Activated naive CD4-positive, alpha-beta T cell treated with anti-CD3 and anti-CD28 coated beads, Interleukin-2, amount 50 U/mL, for 24 hours (primary cell): ENCODE results near the gene GALNS.

ENCODE experiments used
- H3K27ac Mint-ChIP-seq: one replicate; pipeline ENCODE4 v1.8.0; 2021; ENCODE audit warnings: mild to moderate bottlenecking, mixed read lengths
- H3K27me3 Mint-ChIP-seq: one replicate; pipeline ENCODE4 v1.8.0; 2021; ENCODE audit warnings: mixed read lengths
- H3K36me3 Mint-ChIP-seq: one replicate; pipeline ENCODE4 v1.8.0; 2021; ENCODE audit warnings: mixed read lengths
- H3K4me1 Mint-ChIP-seq: one replicate; pipeline ENCODE4 v1.8.0; 2021; ENCODE audit warnings: mixed read lengths
- H3K4me3 Mint-ChIP-seq: one replicate; pipeline ENCODE4 v1.8.0; 2021; ENCODE audit warnings: mild to moderate bottlenecking, mixed read lengths
- H3K9me3 Mint-ChIP-seq: one replicate; pipeline ENCODE4 v1.8.0; 2021; ENCODE audit warnings: mixed read lengths

The GALNS gene

GRCh38 chr16:88813269-88814143 lies 43.2 kb downstream of the GALNS start:
- H3K4me3 Mint-ChIP-seq, result peak overlapping the region; percentile 51
- no peaks in the 10 kb centered on the region for H3K27me3 Mint-ChIP-seq
- H3K4me1 Mint-ChIP-seq, result peaks cover 16% of the 10 kb centered on the region
- H3K9me3 Mint-ChIP-seq, result no peaks in the 10 kb centered on the region
- peak overlapping the region; percentile 35 for H3K27ac Mint-ChIP-seq
- H3K36me3 Mint-ChIP-seq, result no peaks in the 10 kb centered on the region

DNA sequence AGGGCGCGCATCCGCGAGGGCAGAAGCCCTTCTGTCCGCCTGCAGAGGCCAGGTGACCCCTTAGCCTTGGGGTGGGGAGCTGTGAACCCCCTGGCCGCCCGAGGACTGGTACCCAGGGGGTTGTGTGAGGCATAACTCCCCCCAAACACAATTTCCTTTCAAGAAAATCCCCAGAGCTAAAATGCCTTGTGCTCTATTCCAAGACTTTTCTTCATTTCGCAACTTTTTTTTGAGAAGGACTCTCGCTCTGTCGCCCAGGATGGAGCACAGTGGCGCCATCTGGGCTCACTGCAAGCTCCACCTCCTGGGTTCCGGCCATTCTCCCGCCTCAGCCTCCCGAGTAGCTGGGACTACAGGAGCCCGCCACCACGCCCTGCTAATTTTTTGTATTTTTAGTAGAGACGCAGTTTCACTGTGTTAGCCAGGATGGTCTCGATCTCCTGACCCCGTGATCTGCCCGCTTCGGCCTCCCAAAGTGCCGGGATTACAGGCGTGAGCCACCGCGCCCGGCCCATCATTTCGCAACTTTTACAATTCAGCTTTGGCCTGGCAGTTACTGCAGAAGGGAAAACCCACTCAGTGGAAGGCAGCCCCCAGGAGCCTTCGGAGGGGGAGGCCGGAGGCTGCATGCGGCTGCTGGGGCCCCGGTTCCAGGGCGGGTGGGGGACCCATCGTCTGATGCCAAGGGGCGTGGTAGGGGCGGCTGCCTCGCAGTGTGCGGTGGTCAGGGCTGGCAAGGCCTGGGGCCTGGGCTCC lies 44.1 kb downstream of the GALNS start:
- H3K27ac Mint-ChIP-seq, result peak overlapping the region; percentile 79
- peak overlapping the region; percentile 84 for H3K4me3 Mint-ChIP-seq
- peaks cover 16% of the 10 kb centered on the region for H3K4me1 Mint-ChIP-seq
- no peaks in the 10 kb centered on the region for H3K27me3 Mint-ChIP-seq
- no peaks in the 10 kb centered on the region for H3K36me3 Mint-ChIP-seq
- H3K9me3 Mint-ChIP-seq, result no peaks in the 10 kb centered on the region

GRCh38 chr16:88811769-88812512 lies 44.8 kb downstream of the GALNS start, which contains the start of gene APRT:
APRT (minus strand) TSS chr16:88811928; CDS start chr16:88811899, 29 bp downstream.
- H3K4me3 Mint-ChIP-seq, result peak within 1 kb of the TSS; percentile 96
- no peaks in the 10 kb centered on the region for H3K27me3 Mint-ChIP-seq
- H3K9me3 Mint-ChIP-seq, result no peaks in the 10 kb centered on the region
- peaks cover 16% of the 10 kb centered on the region for H3K4me1 Mint-ChIP-seq
- peak within 1 kb of the TSS; percentile 97 for H3K27ac Mint-ChIP-seq
- no peaks in the 10 kb centered on the region for H3K36me3 Mint-ChIP-seq

GRCh38 chr16:88810912-88811768 lies 45.6 kb downstream of the GALNS start:
- H3K4me3 Mint-ChIP-seq, result peak overlapping the region; percentile 89
- H3K9me3 Mint-ChIP-seq, result no peaks in the 10 kb centered on the region
- H3K27me3 Mint-ChIP-seq, result no peaks in the 10 kb centered on the region
- no peaks in the 10 kb centered on the region for H3K36me3 Mint-ChIP-seq
- H3K4me1 Mint-ChIP-seq, result peaks cover 16% of the 10 kb centered on the region
- H3K27ac Mint-ChIP-seq, result peak overlapping the region; percentile 97

DNA sequence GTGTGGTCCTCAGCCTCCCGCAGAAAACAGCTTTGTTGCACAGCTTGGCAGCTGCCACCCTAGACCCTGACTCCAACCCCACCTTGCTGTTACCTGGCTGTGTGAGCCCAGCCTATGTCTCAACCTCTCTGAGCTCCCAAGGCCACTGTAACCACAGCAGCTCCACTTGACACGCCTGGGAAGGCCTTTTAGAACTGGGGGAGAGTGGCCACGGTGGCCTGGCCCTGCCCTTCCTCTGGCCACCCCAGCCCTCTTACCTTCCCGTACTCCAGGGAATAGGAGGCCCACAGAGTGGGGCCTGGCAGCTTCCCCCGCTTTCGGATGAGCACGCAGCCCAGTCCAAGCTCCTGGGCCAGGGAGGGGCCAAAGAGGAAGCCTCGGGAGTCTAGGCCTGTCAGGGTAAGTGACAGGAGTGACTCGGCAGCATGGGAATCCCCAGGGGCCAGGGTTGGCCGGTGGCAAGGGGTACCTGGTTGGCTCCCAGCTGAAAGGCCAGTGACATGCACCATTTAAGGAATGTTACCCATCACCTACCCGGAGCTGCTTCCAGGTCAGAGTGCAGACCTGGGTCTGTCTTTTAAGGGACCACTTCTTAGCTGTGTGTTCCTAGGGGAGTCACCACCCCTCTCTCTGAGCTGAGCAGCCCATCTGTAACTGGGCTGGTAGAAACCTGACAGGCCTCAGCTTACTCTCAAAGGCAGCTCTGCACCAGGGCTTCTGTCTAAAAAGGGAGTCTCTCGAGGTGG lies 46.4 kb downstream of the GALNS start:
- Mint-ChIP-seq H3K4me1 (peaks cover 16% of the 10 kb centered on the region), H3K9me3 (no peaks in the 10 kb centered on the region), H3K27me3 (no peaks in the 10 kb centered on the region), H3K36me3 (no peaks in the 10 kb centered on the region), H3K4me3 (peak overlapping the region; percentile 89), H3K27ac (peak overlapping the region; percentile 84)

- Mint-ChIP-seq H3K27me3 (no peaks in the 10 kb centered on the region), H3K36me3 (no peaks in the 10 kb centered on the region), H3K9me3 (no peaks in the 10 kb centered on the region), H3K4me1 (peaks cover 16% of the 10 kb centered on the region), H3K4me3 (peak overlapping the region; percentile 89), H3K27ac (peak overlapping the region; percentile 84)
These were observed 47.0 kb downstream of the GALNS start for GRCh38 chr16:88809676-88810165.

DNA sequence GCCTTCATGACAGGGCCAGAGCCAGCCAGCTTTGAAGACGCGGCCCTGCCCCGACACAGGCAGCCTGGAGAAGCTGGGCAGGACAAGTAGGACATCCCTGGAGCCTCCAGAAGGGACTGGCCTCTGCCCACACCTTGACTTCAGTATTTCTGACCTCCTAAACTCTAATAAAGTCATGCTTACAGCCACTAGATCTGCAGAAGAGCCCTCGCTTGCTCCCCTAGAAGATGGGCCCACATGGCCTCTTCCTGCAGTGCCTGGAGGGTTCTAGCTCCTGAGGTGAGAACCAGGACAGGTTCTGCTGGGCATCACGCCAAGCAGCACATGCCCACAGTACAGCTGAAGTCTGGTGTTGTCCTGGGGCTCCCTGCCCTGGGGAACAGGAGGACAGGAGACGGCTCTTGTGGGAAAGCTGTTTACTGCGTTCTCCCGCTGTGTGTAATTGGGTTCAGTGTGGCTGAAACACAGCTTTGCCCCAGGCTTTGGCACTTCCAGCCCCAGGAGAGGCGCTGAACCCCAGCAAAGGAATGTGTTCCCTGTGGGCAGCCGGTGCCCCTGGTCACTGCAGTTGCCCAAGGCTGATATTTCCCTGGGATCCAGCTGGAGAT lies 47.6 kb downstream of the GALNS start:
- no peaks in the 10 kb centered on the region for H3K9me3 Mint-ChIP-seq
- no peaks in the 10 kb centered on the region for H3K36me3 Mint-ChIP-seq
- no peaks in the 10 kb centered on the region for H3K27me3 Mint-ChIP-seq
- H3K4me1 Mint-ChIP-seq, result peaks cover 16% of the 10 kb centered on the region
- peak overlapping the region; percentile 70 for H3K27ac Mint-ChIP-seq
- peak overlapping the region; percentile 89 for H3K4me3 Mint-ChIP-seq

- Mint-ChIP-seq H3K27me3 (no peaks in the 10 kb centered on the region), H3K9me3 (no peaks in the 10 kb centered on the region), H3K4me1 (peaks cover 17% of the 10 kb centered on the region), H3K4me3 (no peak overlapping the region), H3K36me3 (no peaks in the 10 kb centered on the region), H3K27ac (peak overlapping the region; percentile 74)
These were observed 48.9 kb downstream of the GALNS start for GRCh38 chr16:88807626-88808453.

GRCh38 chr16:88807142-88807625 lies 49.6 kb downstream of the GALNS start:
- no peaks in the 10 kb centered on the region for H3K36me3 Mint-ChIP-seq
- H3K27ac Mint-ChIP-seq, result no peak overlapping the region
- H3K9me3 Mint-ChIP-seq, result no peaks in the 10 kb centered on the region
- H3K4me1 Mint-ChIP-seq, result peaks cover 17% of the 10 kb centered on the region
- H3K4me3 Mint-ChIP-seq, result no peak overlapping the region
- no peaks in the 10 kb centered on the region for H3K27me3 Mint-ChIP-seq

DNA sequence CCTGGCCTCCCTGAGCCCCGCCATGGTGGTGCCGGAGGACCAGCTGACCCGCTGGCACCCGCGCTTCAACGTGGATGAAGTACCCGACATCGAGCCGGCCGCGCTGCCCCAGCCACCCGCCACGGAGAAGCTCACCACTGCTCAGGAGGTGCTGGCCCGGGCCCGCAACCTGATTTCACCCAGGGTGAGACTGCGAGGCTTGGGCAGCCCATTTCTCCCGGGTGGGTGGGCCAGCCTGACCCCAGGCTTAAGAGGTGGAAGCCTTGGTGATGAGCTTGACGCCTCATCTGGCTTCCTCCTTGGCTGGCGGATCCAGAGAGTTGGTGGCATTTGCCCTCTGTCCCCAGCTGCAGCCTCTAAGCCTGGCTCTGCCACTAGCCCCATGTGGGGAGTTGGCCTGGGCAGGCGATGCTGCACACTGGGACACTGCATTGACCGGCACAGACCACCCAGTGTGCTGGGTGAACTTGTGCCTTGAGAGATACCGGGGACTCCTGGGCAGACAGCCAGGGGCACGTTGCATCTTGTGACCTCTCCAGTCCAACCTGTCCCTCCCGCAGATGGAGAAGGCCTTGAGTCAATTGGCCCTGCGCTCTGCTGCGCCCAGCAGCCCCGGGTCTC lies 50.1 kb downstream of the GALNS start:
- H3K27me3 Mint-ChIP-seq, result no peaks in the 10 kb centered on the region
- H3K9me3 Mint-ChIP-seq, result no peaks in the 10 kb centered on the region
- peaks cover 17% of the 10 kb centered on the region for H3K4me1 Mint-ChIP-seq
- no peak overlapping the region for H3K4me3 Mint-ChIP-seq
- peak overlapping the region; percentile 8 for H3K27ac Mint-ChIP-seq
- no peaks in the 10 kb centered on the region for H3K36me3 Mint-ChIP-seq

DNA sequence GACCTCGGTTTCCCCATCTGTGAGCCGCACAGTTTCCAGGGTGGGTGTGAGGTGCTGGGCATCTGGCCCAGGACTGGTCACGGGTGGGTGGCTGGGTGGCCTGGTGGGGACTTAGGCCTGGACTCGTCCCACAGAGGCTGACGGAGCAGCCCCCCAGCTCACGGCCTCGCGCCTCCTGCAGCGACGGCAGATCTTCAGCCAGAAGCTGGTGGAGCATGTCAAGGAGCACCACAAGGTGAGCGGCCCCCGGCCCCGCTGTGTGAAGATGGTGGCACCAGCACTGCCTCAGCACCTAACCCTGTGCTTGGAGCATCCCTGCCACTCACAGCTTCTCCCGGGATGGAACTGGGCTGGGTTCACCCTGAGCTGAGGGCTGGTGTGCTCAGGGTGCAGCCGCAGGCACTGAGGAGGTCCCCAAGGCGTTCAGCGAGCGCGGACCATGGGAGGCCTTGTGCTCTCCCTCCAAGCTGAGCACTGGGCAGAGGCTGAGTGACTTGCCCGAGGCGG lies 50.8 kb downstream of the GALNS start:
- Mint-ChIP-seq H3K4me3 (no peak overlapping the region), H3K36me3 (no peaks in the 10 kb centered on the region), H3K9me3 (no peaks in the 10 kb centered on the region), H3K27me3 (no peaks in the 10 kb centered on the region), H3K27ac (no peak overlapping the region), H3K4me1 (peaks cover 22% of the 10 kb centered on the region)

DNA sequence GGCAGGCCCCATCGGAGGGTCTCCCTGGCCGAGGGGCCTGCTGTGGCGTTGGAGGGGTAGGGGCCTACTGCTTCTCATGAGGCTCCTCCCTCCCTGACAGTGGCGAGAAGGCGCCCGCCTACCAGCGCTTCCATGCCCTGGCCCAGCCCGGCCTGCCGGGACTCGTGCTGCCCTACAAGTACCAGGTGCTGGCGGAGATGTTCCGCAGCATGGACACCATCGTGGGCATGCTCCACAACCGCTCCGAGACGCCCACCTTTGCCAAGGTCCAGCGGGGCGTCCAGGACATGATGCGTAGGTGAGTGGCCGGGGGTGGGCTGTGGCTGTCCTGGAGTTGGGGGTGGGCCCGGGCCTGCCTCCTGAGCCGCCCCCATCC lies 51.4 kb downstream of the GALNS start:
- no peaks in the 10 kb centered on the region for H3K36me3 Mint-ChIP-seq
- H3K4me1 Mint-ChIP-seq, result peaks cover 27% of the 10 kb centered on the region
- H3K4me3 Mint-ChIP-seq, result no peak overlapping the region
- no peak overlapping the region for H3K27ac Mint-ChIP-seq
- H3K9me3 Mint-ChIP-seq, result no peaks in the 10 kb centered on the region
- no peaks in the 10 kb centered on the region for H3K27me3 Mint-ChIP-seq
